Adrenal gland (tissue), 5 donors: Measurements from ENCODE around the gene ABCB11.

Experiments
- POLR2A ChIP-seq, 2 donors: fragments of 450-650 bp; IDR thresholded peaks; one replicate each; pipeline ENCODE4 v1.6.1; 2017; ENCODE audit warnings: antibody characterized with exemption in 2 of 2, mild to moderate bottlenecking in 2 of 2, moderate library complexity in 1 of 2
- TF ChIP-seq, protein P1 (sequence below), 6 experiments: fragments of 450-650 bp in 4 of 6; fragments of 200-600 bp in 2 of 6; sonication (generic) in 1 of 6; IDR thresholded peaks; 1 replicate in 5 of 6; 2 replicates in 1 of 6; pipeline versions ENCODE4 v1.5.1 to v1.8.0; 2016 to 2021; ENCODE audit warnings: antibody characterized with exemption in 6 of 6, mild to moderate bottlenecking in 2 of 6, moderate library complexity in 1 of 6
- donor health status: DM: no; HTN: no; CAD: no.

DNA sequence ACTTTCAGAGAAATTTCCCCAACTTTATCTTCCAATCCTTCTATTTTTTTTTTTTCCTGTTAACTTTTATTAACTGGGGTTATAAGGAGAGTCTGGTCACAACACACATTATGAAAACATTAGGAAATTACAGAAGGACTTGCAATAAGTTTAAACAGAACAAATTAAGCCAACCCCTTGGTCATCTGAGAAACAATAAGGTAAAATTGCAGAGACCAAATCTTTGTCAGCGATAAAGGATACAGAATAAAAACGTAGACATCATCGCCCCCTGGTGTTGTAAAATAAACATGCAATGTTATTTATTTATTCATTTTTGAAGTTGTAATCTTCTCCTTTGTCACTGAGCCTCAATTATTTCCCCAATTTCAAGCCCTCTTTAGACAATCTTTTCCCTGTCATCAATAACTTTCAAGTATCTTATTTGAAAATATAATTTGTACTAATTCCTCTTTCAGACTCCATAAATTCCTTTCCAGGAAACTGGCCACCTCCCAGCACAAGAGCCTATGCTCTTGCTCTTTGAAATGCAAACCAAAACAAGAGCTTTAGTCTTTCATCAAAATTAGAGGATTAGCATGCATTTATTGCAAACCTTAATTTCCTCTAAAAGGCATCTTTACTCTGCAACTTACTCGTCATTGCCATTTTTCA, 110.5 kb downstream of the ABCB11 start:
- TF ChIP-seq, protein P1, sequence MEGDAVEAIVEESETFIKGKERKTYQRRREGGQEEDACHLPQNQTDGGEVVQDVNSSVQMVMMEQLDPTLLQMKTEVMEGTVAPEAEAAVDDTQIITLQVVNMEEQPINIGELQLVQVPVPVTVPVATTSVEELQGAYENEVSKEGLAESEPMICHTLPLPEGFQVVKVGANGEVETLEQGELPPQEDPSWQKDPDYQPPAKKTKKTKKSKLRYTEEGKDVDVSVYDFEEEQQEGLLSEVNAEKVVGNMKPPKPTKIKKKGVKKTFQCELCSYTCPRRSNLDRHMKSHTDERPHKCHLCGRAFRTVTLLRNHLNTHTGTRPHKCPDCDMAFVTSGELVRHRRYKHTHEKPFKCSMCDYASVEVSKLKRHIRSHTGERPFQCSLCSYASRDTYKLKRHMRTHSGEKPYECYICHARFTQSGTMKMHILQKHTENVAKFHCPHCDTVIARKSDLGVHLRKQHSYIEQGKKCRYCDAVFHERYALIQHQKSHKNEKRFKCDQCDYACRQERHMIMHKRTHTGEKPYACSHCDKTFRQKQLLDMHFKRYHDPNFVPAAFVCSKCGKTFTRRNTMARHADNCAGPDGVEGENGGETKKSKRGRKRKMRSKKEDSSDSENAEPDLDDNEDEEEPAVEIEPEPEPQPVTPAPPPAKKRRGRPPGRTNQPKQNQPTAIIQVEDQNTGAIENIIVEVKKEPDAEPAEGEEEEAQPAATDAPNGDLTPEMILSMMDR (IDR thresholded peaks at IDR 0.05), result peak; percentile 60 to 76 (median 70)
- TF ChIP-seq POLR2A (IDR thresholded peaks at IDR 0.05), result no peak
